ENCODE measurements around the gene LYZL1.

The LYZL1 gene

GRCh38 chr10:29243750-29244149 is 45.1 kb upstream of the LYZL1 start:
- no peak for TF ChIP-seq PKNOX1 (IDR thresholded peaks at IDR 0.05)
- TF ChIP-seq BHLHE40 (IDR thresholded peaks at IDR 0.05; ENCODE audit: borderline replicate concordance), result no peak
- TF ChIP-seq TARDBP (IDR thresholded peaks at IDR 0.05), result no peak
- TF ChIP-seq NFRKB (IDR thresholded peaks at IDR 0.05), result no peak
- no peak for TF ChIP-seq LEF1 (IDR thresholded peaks at IDR 0.05; ENCODE audit: borderline replicate concordance)
- TF ChIP-seq FOXM1 (IDR thresholded peaks at IDR 0.05; ENCODE audit: borderline replicate concordance), result no peak
- no peak for TF ChIP-seq SUZ12 (IDR thresholded peaks at IDR 0.05)
- no peak for TF ChIP-seq ELF4 (IDR thresholded peaks at IDR 0.05)
- TF ChIP-seq ARNT (IDR thresholded peaks at IDR 0.05), result no peak
- TF ChIP-seq FOXK2 (IDR thresholded peaks at IDR 0.05), result no peak
- no peak for TF ChIP-seq HDGF (IDR thresholded peaks at IDR 0.05; ENCODE audit: borderline replicate concordance)
- no peak for TF ChIP-seq ZNF384 (IDR thresholded peaks at IDR 0.05)
- TF ChIP-seq CTBP1 (IDR thresholded peaks at IDR 0.05; ENCODE audit: borderline replicate concordance), result no peak
- TF ChIP-seq L3MBTL2 (conservative IDR thresholded peaks at IDR 0.05), result no peak
- no peak for TF ChIP-seq FOXA1 (IDR thresholded peaks at IDR 0.05)
- TF ChIP-seq SP1 (IDR thresholded peaks at IDR 0.05), result no peak
- POLR2A ChIA-PET, result interaction anchor here (1.0 kb wide), 1 partner anchor 10 kb away, joined by 4 read pairs; no protein-coding TSS in a partner anchor
- no peak for DNase-seq (ENCODE audit: extremely low spot score)
- CTCF ChIA-PET, result interaction anchor here (0.6 to 1.9 kb wide), 5 partner anchors 10 to 73 kb away, joined by 3 to 13 read pairs (median 7); no protein-coding TSS in a partner anchor

- no peak for DNase-seq (ENCODE audit: extremely low spot score)
- ChIA-PET CTCF (interaction anchor here (0.9 kb wide), 1 partner anchor 60 kb away, joined by 4 read pairs; no protein-coding TSS in a partner anchor), POLR2A (no interaction called here)
- TF ChIP-seq LEF1 (IDR thresholded peaks at IDR 0.05; ENCODE audit: borderline replicate concordance) (no peak), BHLHE40 (IDR thresholded peaks at IDR 0.05; ENCODE audit: borderline replicate concordance) (no peak), FOXA1 (IDR thresholded peaks at IDR 0.05) (no peak), NFRKB (IDR thresholded peaks at IDR 0.05) (no peak), L3MBTL2 (conservative IDR thresholded peaks at IDR 0.05) (no peak), FOXK2 (IDR thresholded peaks at IDR 0.05) (no peak), TARDBP (IDR thresholded peaks at IDR 0.05) (no peak), FOXM1 (IDR thresholded peaks at IDR 0.05; ENCODE audit: borderline replicate concordance) (no peak), CTBP1 (IDR thresholded peaks at IDR 0.05; ENCODE audit: borderline replicate concordance) (no peak), ZNF384 (IDR thresholded peaks at IDR 0.05) (no peak), PKNOX1 (IDR thresholded peaks at IDR 0.05) (no peak), ELF4 (IDR thresholded peaks at IDR 0.05) (no peak), ARNT (IDR thresholded peaks at IDR 0.05) (no peak), HDGF (IDR thresholded peaks at IDR 0.05; ENCODE audit: borderline replicate concordance) (no peak), SUZ12 (IDR thresholded peaks at IDR 0.05) (no peak), SP1 (IDR thresholded peaks at IDR 0.05) (no peak)
These were observed 43.9 kb upstream of the LYZL1 start for GRCh38 chr10:29244978-29245377.

- no peak for DNase-seq (ENCODE audit: extremely low spot score)
- CTCF ChIA-PET, result no interaction called here
- no peak for TF ChIP-seq L3MBTL2 (conservative IDR thresholded peaks at IDR 0.05)
- no peak for TF ChIP-seq PKNOX1 (IDR thresholded peaks at IDR 0.05)
- TF ChIP-seq SUZ12 (IDR thresholded peaks at IDR 0.05), result no peak
- no peak for TF ChIP-seq FOXM1 (IDR thresholded peaks at IDR 0.05; ENCODE audit: borderline replicate concordance)
- TF ChIP-seq SP1 (IDR thresholded peaks at IDR 0.05), result no peak
- POLR2A ChIA-PET, result no interaction called here
These were observed 43.4 kb upstream of the LYZL1 start for GRCh38 chr10:29245476-29245875.

GRCh38 chr10:29246449-29246848 is 42.4 kb upstream of the LYZL1 start:
- POLR2A ChIA-PET, result no interaction called here
- DNase-seq (ENCODE audit: extremely low spot score), result no peak
- CTCF ChIA-PET, result no interaction called here
- TF ChIP-seq FOXK2 (IDR thresholded peaks at IDR 0.05), result no peak
- TF ChIP-seq NFRKB (IDR thresholded peaks at IDR 0.05), result no peak
- no peak for TF ChIP-seq FOXM1 (IDR thresholded peaks at IDR 0.05; ENCODE audit: borderline replicate concordance)
- TF ChIP-seq ELF4 (IDR thresholded peaks at IDR 0.05), result no peak
- no peak for TF ChIP-seq ARNT (IDR thresholded peaks at IDR 0.05)
- no peak for TF ChIP-seq FOXA1 (IDR thresholded peaks at IDR 0.05)
- TF ChIP-seq SP1 (IDR thresholded peaks at IDR 0.05), result no peak
- no peak for TF ChIP-seq ZNF384 (IDR thresholded peaks at IDR 0.05)
- no peak for TF ChIP-seq LEF1 (IDR thresholded peaks at IDR 0.05; ENCODE audit: borderline replicate concordance)
- no peak for TF ChIP-seq HDGF (IDR thresholded peaks at IDR 0.05; ENCODE audit: borderline replicate concordance)
- no peak for TF ChIP-seq TARDBP (IDR thresholded peaks at IDR 0.05)
- no peak for TF ChIP-seq SUZ12 (IDR thresholded peaks at IDR 0.05)
- no peak for TF ChIP-seq L3MBTL2 (conservative IDR thresholded peaks at IDR 0.05)
- TF ChIP-seq BHLHE40 (IDR thresholded peaks at IDR 0.05; ENCODE audit: borderline replicate concordance), result no peak
- TF ChIP-seq CTBP1 (IDR thresholded peaks at IDR 0.05; ENCODE audit: borderline replicate concordance), result no peak
- TF ChIP-seq PKNOX1 (IDR thresholded peaks at IDR 0.05), result no peak

GRCh38 chr10:29248158-29248557 is 40.7 kb upstream of the LYZL1 start:
- CTCF ChIA-PET, result interaction anchor here (1.1 to 1.3 kb wide), 2 partner anchors 8 to 56 kb away, joined by 3 to 6 read pairs; no protein-coding TSS in a partner anchor
- TF ChIP-seq CTBP1 (IDR thresholded peaks at IDR 0.05; ENCODE audit: borderline replicate concordance) (no peak), L3MBTL2 (conservative IDR thresholded peaks at IDR 0.05) (no peak), ZNF384 (IDR thresholded peaks at IDR 0.05) (no peak), ARNT (IDR thresholded peaks at IDR 0.05) (no peak), FOXK2 (IDR thresholded peaks at IDR 0.05) (no peak), ELF4 (IDR thresholded peaks at IDR 0.05) (no peak), SP1 (IDR thresholded peaks at IDR 0.05) (no peak), FOXA1 (IDR thresholded peaks at IDR 0.05) (no peak), SUZ12 (IDR thresholded peaks at IDR 0.05) (no peak), BHLHE40 (IDR thresholded peaks at IDR 0.05; ENCODE audit: borderline replicate concordance) (no peak), FOXM1 (IDR thresholded peaks at IDR 0.05; ENCODE audit: borderline replicate concordance) (no peak)
- POLR2A ChIA-PET, result no interaction called here
- no peak for DNase-seq (ENCODE audit: extremely low spot score)
